Transverse colon (tissue), 4 donors: ENCODE measurements around the gene HPGDS. TPM values are rescaled to one million over a fixed set of nuclear protein-coding genes. Genes with fewer than 3 reads are reported as not detected.
"Not testable (repeated sequence)": the region's sequence is repeated elsewhere in the genome, so short reads cannot be mapped to it uniquely, and the experiment has no call there.

ENCODE experiments used
- DNase-seq: peaks from one replicate; pipeline ENCODE4 v3.0.0-alpha.2; 2019
- H3K27ac ChIP-seq, 4 donors: fragments of 200-600 bp; sonication (generic); 2 replicates each; pipeline ENCODE4 v1.5.1; 2016 to 2018; ENCODE audit warnings: inconsistent platforms in 4 of 4
- H3K27me3 ChIP-seq: fragments of 200-600 bp; sonication (generic); 2 replicates; pipeline ENCODE4 v1.5.1; 2017; ENCODE audit warnings: inconsistent platforms
- H3K36me3 ChIP-seq, 4 donors: fragments of 200-600 bp; sonication (generic); 2 replicates each; pipeline ENCODE4 v1.5.1; 2017 to 2019; ENCODE audit warnings: inconsistent platforms in 4 of 4
- H3K4me1 ChIP-seq, 4 donors: fragments of 200-600 bp; sonication (generic); 2 replicates each; pipeline ENCODE4 v1.5.1; 2017 to 2020; ENCODE audit warnings: inconsistent platforms in 4 of 4
- H3K4me3 ChIP-seq, 4 donors: fragments of 200-600 bp; sonication (generic); 1 replicate in 1 of 4; 2 replicates in 3 of 4; pipeline versions ENCODE4 v1.5.1 to v1.6.1; 2017 to 2019; ENCODE audit warnings: inconsistent platforms in 4 of 4
- H3K9me3 ChIP-seq, 2 donors: fragments of 200-600 bp; sonication (generic); 2 replicates each; pipeline ENCODE4 v1.5.1; 2017 to 2019; ENCODE audit warnings: inconsistent platforms in 2 of 2
- CTCF ChIP-seq, 5 experiments: fragments of 200-600 bp in 3 of 5; fragments of 450-650 bp in 2 of 5; sonication (generic) in 3 of 5; IDR thresholded peaks; 1 replicate in 2 of 5; 2 replicates in 3 of 5; pipeline ENCODE4 v1.5.1; 2016 to 2017; ENCODE audit warnings: antibody characterized with exemption in 5 of 5, inconsistent platforms in 3 of 5, mild to moderate bottlenecking in 2 of 5, moderate library complexity in 1 of 5
- EP300 ChIP-seq: sonication (generic); formaldehyde crosslinking; IDR thresholded peaks from one replicate; pipeline ENCODE4 v1.6.1; 2017; ENCODE audit warnings: antibody characterized with exemption, low read depth
- POLR2A ChIP-seq: fragments of 450-650 bp; IDR thresholded peaks from one replicate; pipeline ENCODE4 v1.6.1; 2016; ENCODE audit warnings: antibody characterized with exemption, mild to moderate bottlenecking, moderate library complexity
- POLR2AphosphoS5 ChIP-seq, 3 donors: sonication (generic); formaldehyde crosslinking; IDR thresholded peaks; one replicate each; pipeline ENCODE4 v1.6.1; 2016; ENCODE audit warnings: antibody characterized with exemption in 3 of 3
- WGBS, 2 donors: methylation state at CpG; one replicate each; pipeline ENCODE4 v1.1.5; 2018; ENCODE audit warnings: low coverage in 1 of 2; 5-methylcytosine and 5-hydroxymethylcytosine counted together
- in situ Hi-C, 4 donors: fragments of 200-750 bp; cut with MboI; loops; one replicate each; pipeline versions ENCODE4 v1.15.0 to v1.15.1; 2017; ENCODE audit warnings: low sequenced_read_pairs in 3 of 4, low pct_ligation_motif_present in 1 of 4, low pct_unique_long_range_greater_than_20kb in 1 of 4
- intact Hi-C: fragments of 100-400 bp; cut with DNase I; formaldehyde crosslinking; loops from one replicate; pipeline ENCODE4 v1.15.1; 2023; ENCODE audit warnings: low total_unique reads
- total RNA-seq, 4 donors: library from RNA; depleted of rRNA; stranded (reverse); fragments of >200 nt; gene quantifications; one replicate each; pipeline ENCODE4 v1.1.0, GENCODE V29; 2016

The HPGDS gene
- total RNA-seq, 4 donors from 2014 or later: 1.4 to 6.0 (median 3.5) TPM; not detected in 1

GRCh38 chr4:94333866-94334265 is 8.8 kb downstream of the HPGDS start:
- intact Hi-C loops (no loop called here), in situ Hi-C loops (no loop called here)
- no peak for TF ChIP-seq POLR2A
- TF ChIP-seq EP300: no peak
- TF ChIP-seq POLR2AphosphoS5 (IDR thresholded peaks at IDR 0.05): no peak
- no peak for TF ChIP-seq CTCF (IDR thresholded peaks at IDR 0.05)
- Histone ChIP-seq H3K9me3 (no peaks in the 10 kb centered on the region), H3K36me3 (no peaks in the 10 kb centered on the region), H3K27ac (no peak overlapping the region), H3K27me3 (no peaks in the 10 kb centered on the region), H3K4me1 (no peaks in the 10 kb centered on the region), H3K4me3 (no peak overlapping the region)
- 86 to 87% methylated on average over 3 of the region's 3 CpGs for WGBS, 2 donors
- no peak for DNase-seq

GRCh38 chr4:94332983-94333590 is 9.5 kb downstream of the HPGDS start:
- Histone ChIP-seq H3K4me3 (no peak overlapping the region), H3K27ac (no peak overlapping the region), H3K27me3 (no peaks in the 10 kb centered on the region), H3K9me3 (no peaks in the 10 kb centered on the region), H3K36me3 (no peaks in the 10 kb centered on the region), H3K4me1 (no peaks in the 10 kb centered on the region)
- no peak for DNase-seq
- intact Hi-C loops: no loop called here
- in situ Hi-C loops: no loop called here
- 33 to 52% methylated on average over 5 of the region's 5 CpGs for WGBS, 2 donors
- TF ChIP-seq EP300 (no peak), POLR2A (no peak), CTCF (IDR thresholded peaks at IDR 0.05) (no peak), POLR2AphosphoS5 (IDR thresholded peaks at IDR 0.05) (no peak)

- WGBS, 2 donors: 35 to 43% methylated on average over 1 of the region's 1 CpG
- H3K27ac ChIP-seq: no peak overlapping the region
- intact Hi-C loops (no loop called here), in situ Hi-C loops (no loop called here)
- no peak overlapping the region for H3K4me3 ChIP-seq
- no peaks in the 10 kb centered on the region for H3K27me3 ChIP-seq
- H3K36me3 ChIP-seq: no peaks in the 10 kb centered on the region
- no peak for DNase-seq
- H3K9me3 ChIP-seq: peaks cover 17 to 19% of the 10 kb centered on the region in 2 donors
- TF ChIP-seq POLR2A (no peak), POLR2AphosphoS5 (IDR thresholded peaks at IDR 0.05) (no peak), EP300 (no peak), CTCF (IDR thresholded peaks at IDR 0.05) (no peak)
- no peaks in the 10 kb centered on the region for H3K4me1 ChIP-seq
Measured at GRCh38 chr4:94329933-94330332, 12.7 kb downstream of the HPGDS start.

GRCh38 chr4:94325835-94326234 is 16.8 kb downstream of the HPGDS start:
- TF ChIP-seq POLR2AphosphoS5 (IDR thresholded peaks at IDR 0.05) (no peak), POLR2A (no peak), CTCF (IDR thresholded peaks at IDR 0.05) (no peak), EP300 (no peak)
- 82% methylated on average over 1 of the region's 1 CpG; no CpG with 5 or more reads in 1 of the 2 donors for WGBS, 2 donors
- peaks cover 18 to 21% of the 10 kb centered on the region in 2 donors for H3K9me3 ChIP-seq
- intact Hi-C loops (no loop called here), in situ Hi-C loops (no loop called here)
- no peak for DNase-seq
- H3K4me3 ChIP-seq: no peak overlapping the region
- H3K27me3 ChIP-seq: no peaks in the 10 kb centered on the region
- no peaks in the 10 kb centered on the region for H3K4me1 ChIP-seq
- no peak overlapping the region for H3K27ac ChIP-seq
- H3K36me3 ChIP-seq: no peaks in the 10 kb centered on the region

GRCh38 chr4:94319927-94320326 is 22.7 kb downstream of the HPGDS start:
- H3K36me3 ChIP-seq, intact Hi-C loops, H3K4me1 ChIP-seq, H3K27ac ChIP-seq, H3K4me3 ChIP-seq, H3K9me3 ChIP-seq, H3K27me3 ChIP-seq, DNase-seq, in situ Hi-C loops: not testable (repeated sequence)
